GM23338 (cell line): ENCODE measurements around the gene KIAA1671.

ENCODE experiments used
- EZH2phosphoT487 ChIP-seq: fragments of 200-600 bp; sonication (generic); IDR thresholded peaks from one replicate; pipeline ENCODE4 v1.8.1; 2018; ENCODE audit warnings: antibody characterized with exemption; ENCODE audit not compliant: unreplicated experiment
- TF ChIP-seq, protein P1 (sequence below), 2 experiments: fragments of 200-600 bp in 1 of 2; sonication (generic) in 1 of 2; conservative IDR thresholded peaks; 2 replicates each; pipeline versions ENCODE4 v1.5.1 to v1.6.1; 2016 to 2017; ENCODE audit warnings: antibody characterized with exemption in 2 of 2, low read depth in 2 of 2, mild to moderate bottlenecking in 2 of 2, moderate library complexity in 1 of 2
- TF ChIP-seq, protein P2 (sequence below): IDR thresholded peaks from one replicate; pipeline ENCODE4 v1.6.1; 2018; ENCODE audit warnings: antibody characterized with exemption; ENCODE audit not compliant: unreplicated experiment

DNA sequence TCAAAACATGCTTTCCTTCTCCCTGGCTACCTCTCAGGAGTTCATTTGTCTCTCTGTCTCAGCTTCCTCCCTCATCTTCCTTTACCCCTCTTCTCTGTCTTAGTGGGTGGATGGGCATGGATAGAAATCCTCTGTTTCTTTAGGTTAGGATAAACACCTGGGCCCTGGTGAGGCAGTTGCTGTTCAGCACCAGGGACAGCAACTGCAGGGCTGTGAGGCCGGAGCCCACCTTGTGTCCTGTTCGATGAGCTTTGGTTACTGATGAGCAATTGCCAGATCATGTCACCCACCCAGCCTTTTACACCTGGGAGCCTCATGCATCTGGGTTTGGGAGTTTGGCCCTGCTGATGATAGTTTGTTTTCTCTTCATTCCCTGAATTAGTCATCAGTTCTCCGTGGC is 241.0 kb downstream of the KIAA1671 start:
- TF ChIP-seq, protein P1, sequence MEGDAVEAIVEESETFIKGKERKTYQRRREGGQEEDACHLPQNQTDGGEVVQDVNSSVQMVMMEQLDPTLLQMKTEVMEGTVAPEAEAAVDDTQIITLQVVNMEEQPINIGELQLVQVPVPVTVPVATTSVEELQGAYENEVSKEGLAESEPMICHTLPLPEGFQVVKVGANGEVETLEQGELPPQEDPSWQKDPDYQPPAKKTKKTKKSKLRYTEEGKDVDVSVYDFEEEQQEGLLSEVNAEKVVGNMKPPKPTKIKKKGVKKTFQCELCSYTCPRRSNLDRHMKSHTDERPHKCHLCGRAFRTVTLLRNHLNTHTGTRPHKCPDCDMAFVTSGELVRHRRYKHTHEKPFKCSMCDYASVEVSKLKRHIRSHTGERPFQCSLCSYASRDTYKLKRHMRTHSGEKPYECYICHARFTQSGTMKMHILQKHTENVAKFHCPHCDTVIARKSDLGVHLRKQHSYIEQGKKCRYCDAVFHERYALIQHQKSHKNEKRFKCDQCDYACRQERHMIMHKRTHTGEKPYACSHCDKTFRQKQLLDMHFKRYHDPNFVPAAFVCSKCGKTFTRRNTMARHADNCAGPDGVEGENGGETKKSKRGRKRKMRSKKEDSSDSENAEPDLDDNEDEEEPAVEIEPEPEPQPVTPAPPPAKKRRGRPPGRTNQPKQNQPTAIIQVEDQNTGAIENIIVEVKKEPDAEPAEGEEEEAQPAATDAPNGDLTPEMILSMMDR (conservative IDR thresholded peaks at IDR 0.05; ENCODE audit: low read depth in 2 of 2) = no peak
- TF ChIP-seq, protein P2, sequence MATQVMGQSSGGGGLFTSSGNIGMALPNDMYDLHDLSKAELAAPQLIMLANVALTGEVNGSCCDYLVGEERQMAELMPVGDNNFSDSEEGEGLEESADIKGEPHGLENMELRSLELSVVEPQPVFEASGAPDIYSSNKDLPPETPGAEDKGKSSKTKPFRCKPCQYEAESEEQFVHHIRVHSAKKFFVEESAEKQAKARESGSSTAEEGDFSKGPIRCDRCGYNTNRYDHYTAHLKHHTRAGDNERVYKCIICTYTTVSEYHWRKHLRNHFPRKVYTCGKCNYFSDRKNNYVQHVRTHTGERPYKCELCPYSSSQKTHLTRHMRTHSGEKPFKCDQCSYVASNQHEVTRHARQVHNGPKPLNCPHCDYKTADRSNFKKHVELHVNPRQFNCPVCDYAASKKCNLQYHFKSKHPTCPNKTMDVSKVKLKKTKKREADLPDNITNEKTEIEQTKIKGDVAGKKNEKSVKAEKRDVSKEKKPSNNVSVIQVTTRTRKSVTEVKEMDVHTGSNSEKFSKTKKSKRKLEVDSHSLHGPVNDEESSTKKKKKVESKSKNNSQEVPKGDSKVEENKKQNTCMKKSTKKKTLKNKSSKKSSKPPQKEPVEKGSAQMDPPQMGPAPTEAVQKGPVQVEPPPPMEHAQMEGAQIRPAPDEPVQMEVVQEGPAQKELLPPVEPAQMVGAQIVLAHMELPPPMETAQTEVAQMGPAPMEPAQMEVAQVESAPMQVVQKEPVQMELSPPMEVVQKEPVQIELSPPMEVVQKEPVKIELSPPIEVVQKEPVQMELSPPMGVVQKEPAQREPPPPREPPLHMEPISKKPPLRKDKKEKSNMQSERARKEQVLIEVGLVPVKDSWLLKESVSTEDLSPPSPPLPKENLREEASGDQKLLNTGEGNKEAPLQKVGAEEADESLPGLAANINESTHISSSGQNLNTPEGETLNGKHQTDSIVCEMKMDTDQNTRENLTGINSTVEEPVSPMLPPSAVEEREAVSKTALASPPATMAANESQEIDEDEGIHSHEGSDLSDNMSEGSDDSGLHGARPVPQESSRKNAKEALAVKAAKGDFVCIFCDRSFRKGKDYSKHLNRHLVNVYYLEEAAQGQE = peak; percentile 93
- TF ChIP-seq EZH2phosphoT487 = no peak
